22Rv1 (cell line): ENCODE results near the gene KCNK13.

Experiments used
- ZFX ChIP-seq: fragments of 450-650 bp; IDR thresholded peaks from 2 replicates; pipeline ENCODE4 v1.6.1; 2017; ENCODE audit warnings: antibody characterized with exemption, borderline replicate concordance
- TF ChIP-seq, protein P1 (sequence below): fragments of 450-650 bp; IDR thresholded peaks from 2 replicates; pipeline ENCODE4 v1.5.1; 2017; ENCODE audit warnings: mild to moderate bottlenecking

DNA sequence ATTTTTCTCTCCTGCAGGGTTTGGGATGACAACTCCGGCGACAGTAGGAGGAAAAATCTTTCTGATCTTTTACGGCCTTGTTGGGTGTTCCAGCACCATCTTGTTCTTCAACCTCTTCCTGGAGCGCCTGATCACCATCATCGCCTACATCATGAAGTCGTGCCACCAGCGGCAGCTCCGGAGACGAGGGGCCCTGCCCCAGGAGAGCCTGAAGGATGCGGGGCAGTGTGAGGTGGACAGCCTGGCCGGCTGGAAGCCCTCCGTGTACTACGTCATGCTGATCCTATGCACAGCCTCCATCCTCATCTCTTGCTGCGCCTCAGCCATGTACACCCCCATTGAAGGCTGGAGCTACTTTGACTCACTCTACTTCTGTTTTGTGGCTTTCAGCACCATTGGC, 122.3 kb downstream of the KCNK13 start:
- TF ChIP-seq, protein P1, sequence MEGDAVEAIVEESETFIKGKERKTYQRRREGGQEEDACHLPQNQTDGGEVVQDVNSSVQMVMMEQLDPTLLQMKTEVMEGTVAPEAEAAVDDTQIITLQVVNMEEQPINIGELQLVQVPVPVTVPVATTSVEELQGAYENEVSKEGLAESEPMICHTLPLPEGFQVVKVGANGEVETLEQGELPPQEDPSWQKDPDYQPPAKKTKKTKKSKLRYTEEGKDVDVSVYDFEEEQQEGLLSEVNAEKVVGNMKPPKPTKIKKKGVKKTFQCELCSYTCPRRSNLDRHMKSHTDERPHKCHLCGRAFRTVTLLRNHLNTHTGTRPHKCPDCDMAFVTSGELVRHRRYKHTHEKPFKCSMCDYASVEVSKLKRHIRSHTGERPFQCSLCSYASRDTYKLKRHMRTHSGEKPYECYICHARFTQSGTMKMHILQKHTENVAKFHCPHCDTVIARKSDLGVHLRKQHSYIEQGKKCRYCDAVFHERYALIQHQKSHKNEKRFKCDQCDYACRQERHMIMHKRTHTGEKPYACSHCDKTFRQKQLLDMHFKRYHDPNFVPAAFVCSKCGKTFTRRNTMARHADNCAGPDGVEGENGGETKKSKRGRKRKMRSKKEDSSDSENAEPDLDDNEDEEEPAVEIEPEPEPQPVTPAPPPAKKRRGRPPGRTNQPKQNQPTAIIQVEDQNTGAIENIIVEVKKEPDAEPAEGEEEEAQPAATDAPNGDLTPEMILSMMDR = no peak
- no peak for TF ChIP-seq ZFX
